Smooth muscle cell (in vitro differentiated cells): ENCODE measurements around the gene SRPK2. TPM values are rescaled to one million over a fixed set of nuclear protein-coding genes. Genes with fewer than 3 reads are reported as not detected.

Experiments used
- DNase-seq: peaks from one replicate; lab custom pipeline; 2025; ENCODE audit not compliant: unreplicated experiment; lab: John Stamatoyannopoulos, UW
- H2AFZ ChIP-seq: fragments of 200-600 bp; sonication (generic); 2 replicates; pipeline ENCODE4 v1.6.0; 2016; ENCODE audit warnings: antibody characterized with exemption, low read depth, mild to moderate bottlenecking
- H3F3A ChIP-seq: fragments of 200-600 bp; sonication (generic); 2 replicates; pipeline ENCODE4 v1.6.0; 2017; ENCODE audit warnings: antibody characterized with exemption, low read depth
- H3K27ac ChIP-seq: fragments of 200-600 bp; sonication (generic); 2 replicates; pipeline ENCODE4 v1.5.1; 2016; ENCODE audit warnings: low read depth, mild to moderate bottlenecking
- H3K27me3 ChIP-seq: fragments of 200-600 bp; sonication (generic); 2 replicates; pipeline ENCODE4 v1.6.1; 2016; ENCODE audit warnings: low read depth, mild to moderate bottlenecking
- H3K36me3 ChIP-seq: fragments of 200-600 bp; sonication (generic); 2 replicates; pipeline ENCODE4 v1.5.1; 2016; ENCODE audit warnings: low read depth
- H3K4me1 ChIP-seq: fragments of 200-600 bp; sonication (generic); 2 replicates; pipeline ENCODE4 v1.5.1; 2016; ENCODE audit warnings: low read depth
- H3K4me2 ChIP-seq: fragments of 200-600 bp; sonication (generic); 2 replicates; pipeline ENCODE4 v1.6.0; 2016; ENCODE audit warnings: mild to moderate bottlenecking
- H3K4me3 ChIP-seq: fragments of 200-600 bp; sonication (generic); 2 replicates; pipeline ENCODE4 v1.5.1; 2016; ENCODE audit warnings: mild to moderate bottlenecking
- H3K79me2 ChIP-seq: fragments of 200-600 bp; sonication (generic); 2 replicates; pipeline ENCODE4 v1.6.0; 2016; ENCODE audit warnings: low read depth, mild to moderate bottlenecking
- H3K9ac ChIP-seq: fragments of 200-600 bp; sonication (generic); 2 replicates; pipeline ENCODE4 v1.6.0; 2016; ENCODE audit warnings: low read depth
- H3K9me3 ChIP-seq: fragments of 200-600 bp; sonication (generic); replicated peaks from 2 replicates; pipeline ENCODE4 v1.5.1; 2016; ENCODE audit warnings: low read depth
- H4K20me1 ChIP-seq: fragments of 200-600 bp; sonication (generic); 2 replicates; pipeline ENCODE4 v1.6.0; 2016; ENCODE audit warnings: low read depth
- WGBS: methylation state at CpG from one replicate; pipeline ENCODE4 v1.1.7; 2016; ENCODE audit warnings: low lambda C conversion rate; 5-methylcytosine and 5-hydroxymethylcytosine counted together
- polyA plus RNA-seq: library from polyadenylated mRNA; unstranded; fragments of >200 nt; fragmentation: Nextera tagmentation; extraction: Ambion mirVana; gene quantifications from 2 replicates; pipeline ENCODE4 v1.2.1, GENCODE V29; 2016
- total RNA-seq: library from RNA; depleted of rRNA; stranded (reverse); fragments of >200 nt; gene quantifications from 2 replicates; pipeline ENCODE4 v1.2.3, GENCODE V29; 2014
- TF ChIP-seq, protein P1 (sequence below): fragments of 200-600 bp; sonication (generic); IDR thresholded peaks from 2 replicates; pipeline ENCODE4 v1.5.1; 2017; ENCODE audit warnings: borderline replicate concordance, mild to moderate bottlenecking, antibody characterized with exemption; ENCODE audit not compliant: insufficient read depth, poor library complexity, severe bottlenecking

The SRPK2 gene
- total and polyA plus RNA-seq, 2 experiments from 2014 or later, result 21.9 to 28.0 TPM

DNA sequence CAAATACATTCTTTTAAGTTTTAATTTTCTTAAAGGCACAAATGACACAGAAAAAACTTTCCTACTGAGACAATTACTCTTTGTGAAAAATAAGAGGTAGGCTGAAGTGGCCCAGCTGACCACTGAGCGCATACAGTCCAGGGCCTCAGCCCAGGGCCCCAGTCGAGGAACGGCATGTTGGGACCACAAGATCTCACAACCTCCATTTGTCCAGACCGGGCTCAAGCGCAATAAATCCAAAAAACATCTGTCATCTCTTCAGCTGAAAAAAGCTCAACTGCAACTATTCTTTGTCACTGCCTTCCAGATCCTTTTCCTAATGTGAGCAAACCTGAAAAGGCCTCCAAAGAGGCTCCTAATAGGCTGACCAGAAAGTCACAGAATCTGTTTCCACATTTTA lies 165.8 kb downstream of the SRPK2 start:
- no peaks in the 10 kb centered on the region for H3K36me3 ChIP-seq
- peaks cover 78% of the 10 kb centered on the region for H3K79me2 ChIP-seq
- no peak overlapping the region for H2AFZ ChIP-seq
- H4K20me1 ChIP-seq, result peaks cover 81% of the 10 kb centered on the region
- peaks cover 4% of the 10 kb centered on the region for H3F3A ChIP-seq
- no peaks in the 10 kb centered on the region for H3K9me3 ChIP-seq
- 90% methylated on average over 5 of the region's 5 CpGs for WGBS
- no peak overlapping the region for H3K27ac ChIP-seq
- peaks cover 6% of the 10 kb centered on the region for H3K4me1 ChIP-seq
- H3K4me3 ChIP-seq, result no peak overlapping the region
- H3K4me2 ChIP-seq, result no peak overlapping the region
- no peak for DNase-seq
- TF ChIP-seq, protein P1, sequence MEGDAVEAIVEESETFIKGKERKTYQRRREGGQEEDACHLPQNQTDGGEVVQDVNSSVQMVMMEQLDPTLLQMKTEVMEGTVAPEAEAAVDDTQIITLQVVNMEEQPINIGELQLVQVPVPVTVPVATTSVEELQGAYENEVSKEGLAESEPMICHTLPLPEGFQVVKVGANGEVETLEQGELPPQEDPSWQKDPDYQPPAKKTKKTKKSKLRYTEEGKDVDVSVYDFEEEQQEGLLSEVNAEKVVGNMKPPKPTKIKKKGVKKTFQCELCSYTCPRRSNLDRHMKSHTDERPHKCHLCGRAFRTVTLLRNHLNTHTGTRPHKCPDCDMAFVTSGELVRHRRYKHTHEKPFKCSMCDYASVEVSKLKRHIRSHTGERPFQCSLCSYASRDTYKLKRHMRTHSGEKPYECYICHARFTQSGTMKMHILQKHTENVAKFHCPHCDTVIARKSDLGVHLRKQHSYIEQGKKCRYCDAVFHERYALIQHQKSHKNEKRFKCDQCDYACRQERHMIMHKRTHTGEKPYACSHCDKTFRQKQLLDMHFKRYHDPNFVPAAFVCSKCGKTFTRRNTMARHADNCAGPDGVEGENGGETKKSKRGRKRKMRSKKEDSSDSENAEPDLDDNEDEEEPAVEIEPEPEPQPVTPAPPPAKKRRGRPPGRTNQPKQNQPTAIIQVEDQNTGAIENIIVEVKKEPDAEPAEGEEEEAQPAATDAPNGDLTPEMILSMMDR, result no peak
- H3K9ac ChIP-seq, result no peak overlapping the region
- H3K27me3 ChIP-seq, result no peaks in the 10 kb centered on the region

DNA sequence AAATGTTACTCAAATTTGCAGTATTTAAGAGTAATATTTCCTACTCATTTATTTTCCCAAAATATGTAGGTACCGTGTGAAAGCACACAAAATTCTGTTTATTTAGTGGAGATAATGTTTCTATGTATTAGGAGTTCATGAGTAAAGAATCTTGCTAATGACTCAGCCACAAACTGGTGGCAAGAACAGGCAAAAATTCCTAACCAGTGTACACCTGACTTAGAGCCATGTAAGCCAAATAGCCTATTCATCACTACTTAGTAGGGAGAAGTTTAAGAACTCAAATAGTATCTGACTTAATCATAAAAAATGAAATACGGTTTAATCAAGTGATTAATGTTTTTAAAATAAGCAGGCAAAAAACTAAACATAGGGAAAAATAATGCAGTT lies 169.0 kb downstream of the SRPK2 start:
- Histone ChIP-seq H3K27ac (peak overlapping the region; percentile 34), H3K36me3 (no peaks in the 10 kb centered on the region), H3F3A (no peaks in the 10 kb centered on the region), H3K9me3 (no peaks in the 10 kb centered on the region), H3K79me2 (peaks cover 82% of the 10 kb centered on the region), H3K4me2 (no peak overlapping the region), H3K4me3 (no peak overlapping the region), H3K27me3 (no peaks in the 10 kb centered on the region), H2AFZ (no peak overlapping the region), H3K9ac (no peak overlapping the region), H3K4me1 (no peaks in the 10 kb centered on the region), H4K20me1 (peaks cover 94% of the 10 kb centered on the region)
- TF ChIP-seq, protein P1, result no peak
- WGBS, result 88% methylated on average over 2 of the region's 2 CpGs
- no peak for DNase-seq

GRCh38 chr7:105218939-105219770 lies 169.6 kb downstream of the SRPK2 start:
- no peak for DNase-seq
- Histone ChIP-seq H3K4me2 (no peak overlapping the region), H3F3A (no peaks in the 10 kb centered on the region), H3K27ac (peak overlapping the region; percentile 34), H3K36me3 (no peaks in the 10 kb centered on the region), H2AFZ (no peak overlapping the region), H3K4me3 (no peak overlapping the region), H4K20me1 (peaks cover 95% of the 10 kb centered on the region), H3K79me2 (peaks cover 82% of the 10 kb centered on the region), H3K9me3 (no peaks in the 10 kb centered on the region), H3K27me3 (no peaks in the 10 kb centered on the region), H3K4me1 (no peaks in the 10 kb centered on the region), H3K9ac (no peak overlapping the region)
- 86% methylated on average over 11 of the region's 11 CpGs for WGBS
- TF ChIP-seq, protein P1, result no peak

DNA sequence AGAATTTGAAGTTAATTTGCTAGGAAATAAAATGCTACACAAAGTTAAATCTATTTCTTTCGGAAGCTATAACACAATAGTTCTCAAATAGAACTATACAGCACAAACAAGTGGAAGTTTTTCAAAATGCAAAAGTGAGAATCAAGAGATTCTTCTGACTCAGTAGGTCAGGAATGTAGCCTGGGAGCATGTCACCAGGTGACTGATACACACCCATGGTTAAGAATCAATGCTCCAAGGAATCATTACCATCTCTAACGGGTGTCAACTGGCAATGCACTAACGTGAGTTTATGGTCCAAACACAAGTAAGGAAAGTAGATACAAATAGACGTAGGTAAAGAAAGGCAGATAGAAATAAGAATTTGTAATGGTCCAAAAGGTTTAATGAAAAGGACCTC lies 170.5 kb downstream of the SRPK2 start:
- Histone ChIP-seq H3K4me3 (no peak overlapping the region), H3K4me2 (no peak overlapping the region), H2AFZ (no peak overlapping the region), H3K27ac (peak overlapping the region; percentile 50), H3F3A (no peaks in the 10 kb centered on the region), H3K4me1 (no peaks in the 10 kb centered on the region), H4K20me1 (peaks cover 99% of the 10 kb centered on the region), H3K36me3 (no peaks in the 10 kb centered on the region), H3K9ac (peak overlapping the region; percentile 15), H3K27me3 (no peaks in the 10 kb centered on the region), H3K9me3 (no peaks in the 10 kb centered on the region), H3K79me2 (peaks cover 80% of the 10 kb centered on the region)
- TF ChIP-seq, protein P1, result no peak
- DNase-seq, result no peak
- WGBS, result 69% methylated on average over 4 of the region's 4 CpGs
